22Rv1 (cell line): ENCODE measurements around the gene NUDT11.

Experiments
- H3K27ac ChIP-seq: fragments of 450-650 bp; 2 replicates; pipeline ENCODE4 v1.5.1; 2017
- CTCF ChIP-seq: fragments of 450-650 bp; IDR thresholded peaks from 2 replicates; pipeline ENCODE4 v1.5.1; 2017; ENCODE audit warnings: mild to moderate bottlenecking
- ZFX ChIP-seq: fragments of 450-650 bp; IDR thresholded peaks from 2 replicates; pipeline ENCODE4 v1.6.1; 2017; ENCODE audit warnings: antibody characterized with exemption, borderline replicate concordance

NUDT11 gene

GRCh38 chrX:51476930-51477329 is 19.5 kb downstream of the NUDT11 start:
- TF ChIP-seq ZFX, result no peak
- TF ChIP-seq CTCF, result no peak
- H3K27ac ChIP-seq, result no peak overlapping the region

- no peak for TF ChIP-seq ZFX
- no peak for TF ChIP-seq CTCF
- no peak overlapping the region for H3K27ac ChIP-seq
These were observed 33.1 kb downstream of the NUDT11 start for GRCh38 chrX:51463322-51463721.

GRCh38 chrX:51461053-51462044 is 35.0 kb downstream of the NUDT11 start:
- TF ChIP-seq ZFX (no peak), CTCF (peak; percentile 71)
- no peak overlapping the region for H3K27ac ChIP-seq

- TF ChIP-seq ZFX (no peak), CTCF (peak; percentile 42)
- no peak overlapping the region for H3K27ac ChIP-seq
These were observed 37.3 kb downstream of the NUDT11 start for GRCh38 chrX:51459125-51459524.

GRCh38 chrX:51456814-51457213 is 39.6 kb downstream of the NUDT11 start:
- TF ChIP-seq ZFX (no peak), CTCF (no peak)
- H3K27ac ChIP-seq, result no peak overlapping the region

GRCh38 chrX:51456246-51456645 is 40.1 kb downstream of the NUDT11 start:
- TF ChIP-seq ZFX (no peak), CTCF (no peak)
- no peak overlapping the region for H3K27ac ChIP-seq

- TF ChIP-seq ZFX (no peak), CTCF (no peak)
These were observed 56.0 kb downstream of the NUDT11 start for GRCh38 chrX:51440365-51440764.

More at GRCh38 chrX:51440365-51440764, 56.0 kb downstream of the NUDT11 start:
- no peak overlapping the region for H3K27ac ChIP-seq
